WERI-Rb-1 (cell line): ENCODE data around the gene ERMAP.

ENCODE experiments used
- DNase-seq: peaks from one replicate; pipeline ENCODE4 v3.0.0-alpha.2; 2020
- H3K27ac ChIP-seq: fragments of 250-450 bp; sonication (Bioruptor Pico); 2 replicates; pipeline ENCODE4 v1.5.1; 2020; ENCODE audit warnings: mild to moderate bottlenecking, moderate library complexity
- H3K27me3 ChIP-seq: fragments of 250-450 bp; sonication (Bioruptor Pico); 2 replicates; pipeline ENCODE4 v1.5.1; 2021; ENCODE audit warnings: mild to moderate bottlenecking, low read depth, moderate library complexity; ENCODE audit not compliant: insufficient read depth, severe bottlenecking
- H3K36me3 ChIP-seq: fragments of 250-450 bp; sonication (Bioruptor Pico); 2 replicates; pipeline ENCODE4 v1.5.1; 2020; ENCODE audit warnings: mild to moderate bottlenecking, moderate library complexity
- H3K4me3 ChIP-seq: 2 replicates; pipeline ENCODE4 v1.5.1; 2011; ENCODE audit warnings: low read depth, mild to moderate bottlenecking, control low read depth, low read length
- H3K9me3 ChIP-seq: fragments of 250-450 bp; sonication (Bioruptor Pico); 2 replicates; pipeline ENCODE4 v1.5.1; 2021; ENCODE audit warnings: mild to moderate bottlenecking, moderate library complexity; ENCODE audit not compliant: severe bottlenecking
- TF ChIP-seq, protein P1 (sequence below): IDR thresholded peaks from 2 replicates; pipeline ENCODE4 v1.5.1; 2011; ENCODE audit warnings: low read depth, mild to moderate bottlenecking, control low read depth, inconsistent platforms, low read length

ERMAP gene

DNA sequence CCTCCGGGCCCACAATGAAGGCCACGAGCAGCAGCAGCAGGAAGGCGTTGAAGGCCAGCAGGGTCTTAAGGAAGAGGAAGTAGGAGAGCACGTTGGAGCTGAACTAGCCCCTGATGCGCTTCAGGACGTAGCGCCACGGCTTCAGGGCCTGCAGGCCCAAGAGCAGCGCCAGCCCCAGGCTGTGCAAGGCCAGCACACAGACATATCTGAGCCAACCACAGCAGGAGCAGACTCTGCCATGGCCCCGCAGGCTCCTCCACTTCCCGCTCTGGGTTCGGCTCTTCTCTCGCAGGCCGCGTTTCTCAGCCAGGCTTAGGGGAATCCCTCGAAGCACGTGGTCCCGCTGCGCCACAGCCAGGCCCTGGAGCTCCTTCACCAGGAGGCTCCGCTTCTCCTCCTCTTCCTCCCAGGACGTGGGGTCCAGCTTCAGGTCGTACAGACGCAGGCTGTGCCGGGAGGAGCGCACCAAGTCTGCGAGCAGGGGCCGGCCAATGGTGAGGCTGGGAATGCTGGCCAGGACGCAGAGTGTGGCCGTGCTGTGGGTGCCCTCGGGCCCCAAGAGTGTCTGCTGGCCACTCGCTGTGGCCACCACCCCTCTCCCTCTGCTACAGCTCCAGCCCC lies 71.2 kb downstream of the ERMAP start:
- DNase-seq: no peak
- TF ChIP-seq, protein P1, sequence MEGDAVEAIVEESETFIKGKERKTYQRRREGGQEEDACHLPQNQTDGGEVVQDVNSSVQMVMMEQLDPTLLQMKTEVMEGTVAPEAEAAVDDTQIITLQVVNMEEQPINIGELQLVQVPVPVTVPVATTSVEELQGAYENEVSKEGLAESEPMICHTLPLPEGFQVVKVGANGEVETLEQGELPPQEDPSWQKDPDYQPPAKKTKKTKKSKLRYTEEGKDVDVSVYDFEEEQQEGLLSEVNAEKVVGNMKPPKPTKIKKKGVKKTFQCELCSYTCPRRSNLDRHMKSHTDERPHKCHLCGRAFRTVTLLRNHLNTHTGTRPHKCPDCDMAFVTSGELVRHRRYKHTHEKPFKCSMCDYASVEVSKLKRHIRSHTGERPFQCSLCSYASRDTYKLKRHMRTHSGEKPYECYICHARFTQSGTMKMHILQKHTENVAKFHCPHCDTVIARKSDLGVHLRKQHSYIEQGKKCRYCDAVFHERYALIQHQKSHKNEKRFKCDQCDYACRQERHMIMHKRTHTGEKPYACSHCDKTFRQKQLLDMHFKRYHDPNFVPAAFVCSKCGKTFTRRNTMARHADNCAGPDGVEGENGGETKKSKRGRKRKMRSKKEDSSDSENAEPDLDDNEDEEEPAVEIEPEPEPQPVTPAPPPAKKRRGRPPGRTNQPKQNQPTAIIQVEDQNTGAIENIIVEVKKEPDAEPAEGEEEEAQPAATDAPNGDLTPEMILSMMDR: no peak
- Histone ChIP-seq H3K9me3 (peaks cover 2% of the 10 kb centered on the region), H3K4me3 (no peak overlapping the region), H3K27ac (no peak overlapping the region), H3K27me3 (no peaks in the 10 kb centered on the region), H3K36me3 (no peaks in the 10 kb centered on the region)

DNA sequence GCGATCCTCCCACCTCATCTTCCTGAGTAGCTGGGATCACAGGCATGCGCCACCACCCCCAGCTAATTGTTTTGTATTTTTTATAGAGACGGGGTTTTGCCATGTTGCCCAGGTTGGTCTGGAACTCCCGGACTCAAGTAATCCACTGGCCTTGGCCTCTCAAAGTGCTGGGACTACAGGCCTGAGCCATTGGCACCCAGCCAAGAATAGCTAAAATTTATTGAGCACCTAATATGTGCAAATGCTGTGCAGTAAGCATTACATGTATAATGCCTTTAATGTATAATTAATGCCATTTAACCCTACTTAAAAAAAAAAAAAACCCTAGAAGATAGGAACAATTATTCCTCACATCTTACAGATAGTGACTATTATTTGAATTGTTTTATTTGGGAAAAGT lies 72.3 kb downstream of the ERMAP start:
- peaks cover 3% of the 10 kb centered on the region for H3K9me3 ChIP-seq
- no peak for DNase-seq
- H3K27ac ChIP-seq: no peak overlapping the region
- H3K4me3 ChIP-seq: no peak overlapping the region
- TF ChIP-seq, protein P1: no peak
- H3K36me3 ChIP-seq: no peaks in the 10 kb centered on the region
- H3K27me3 ChIP-seq: no peaks in the 10 kb centered on the region

DNA sequence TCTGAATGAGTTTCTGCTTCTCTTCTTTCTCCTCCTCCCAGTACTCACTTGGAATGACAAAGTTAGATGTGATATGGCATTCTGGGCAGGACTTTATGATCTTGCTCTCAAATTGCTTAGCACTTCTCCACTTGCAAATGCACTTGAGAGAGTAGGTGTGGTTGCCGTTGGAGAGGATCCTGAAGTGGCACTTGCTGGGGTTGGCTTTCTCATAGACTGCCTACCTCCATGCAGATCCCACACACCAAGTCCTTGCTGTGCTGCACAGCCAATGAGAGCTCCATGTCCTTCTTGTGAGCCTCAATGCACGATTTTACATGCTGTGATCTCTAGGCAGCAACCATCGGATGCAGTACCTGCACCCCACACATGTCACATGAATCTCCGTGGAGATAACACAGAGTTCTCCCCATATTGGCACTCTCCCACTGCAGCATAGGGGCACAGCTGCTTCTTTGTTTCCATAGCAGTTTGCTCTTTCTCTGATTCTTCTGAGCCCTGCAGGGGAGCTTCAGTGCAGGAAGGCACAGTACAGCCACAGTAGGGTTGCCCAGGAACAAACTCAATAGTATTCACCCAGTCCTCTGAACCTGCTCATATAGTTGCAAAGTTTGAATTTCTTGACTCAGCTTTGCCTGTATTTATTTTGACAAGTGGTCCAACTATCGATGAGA lies 74.7 kb downstream of the ERMAP start:
- H3K27ac ChIP-seq: no peak overlapping the region
- peaks cover 18% of the 10 kb centered on the region for H3K9me3 ChIP-seq
- no peaks in the 10 kb centered on the region for H3K36me3 ChIP-seq
- H3K4me3 ChIP-seq: no peak overlapping the region
- H3K27me3 ChIP-seq: no peaks in the 10 kb centered on the region
- TF ChIP-seq, protein P1: no peak
- DNase-seq: no peak
